ENCODE results near the gene NHSL1.
A peak's percentile ranks its signal among the peaks of the same experiment; 100 is the strongest.
"Not testable (repeated sequence)": the region's sequence is repeated elsewhere in the genome, so short reads cannot be mapped to it uniquely, and the experiment has no call there.

NHSL1 gene

GRCh38 chr6:138456401-138456790 lies 42.9 kb downstream of the NHSL1 start:
- DNase-seq: no peak

GRCh38 chr6:138455746-138456400 lies 43.4 kb downstream of the NHSL1 start:
- peak; percentile 7 for DNase-seq

GRCh38 chr6:138454981-138455706 lies 44.1 kb downstream of the NHSL1 start:
- peak; percentile 60 for DNase-seq

- no peak for DNase-seq
These were observed 48.3 kb downstream of the NHSL1 start for GRCh38 chr6:138451043-138451442.

- DNase-seq: no peak
These were observed 48.8 kb downstream of the NHSL1 start for GRCh38 chr6:138450445-138450844.

- DNase-seq: no peak
These were observed 52.5 kb downstream of the NHSL1 start for GRCh38 chr6:138446821-138447220.

GRCh38 chr6:138443979-138444378 lies 55.3 kb downstream of the NHSL1 start:
- DNase-seq: no peak

GRCh38 chr6:138442663-138443062 lies 56.6 kb downstream of the NHSL1 start:
- no peak for DNase-seq

- DNase-seq: no peak
These were observed 57.3 kb downstream of the NHSL1 start for GRCh38 chr6:138441965-138442364.

GRCh38 chr6:138440758-138441357 lies 58.4 kb downstream of the NHSL1 start:
- no peak for DNase-seq

- no peak for DNase-seq
These were observed 59.0 kb downstream of the NHSL1 start for GRCh38 chr6:138440296-138440695.

GRCh38 chr6:138439546-138439945 lies 59.7 kb downstream of the NHSL1 start:
- no peak for DNase-seq

- no peak for DNase-seq
These were observed 64.4 kb downstream of the NHSL1 start for GRCh38 chr6:138434925-138435324.

- no peak for DNase-seq
These were observed 65.2 kb downstream of the NHSL1 start for GRCh38 chr6:138434096-138434495.

GRCh38 chr6:138432063-138432356 lies 67.3 kb downstream of the NHSL1 start:
- no peak for DNase-seq

- DNase-seq: no peak
These were observed 67.8 kb downstream of the NHSL1 start for GRCh38 chr6:138431256-138432062.

GRCh38 chr6:138430361-138431145 lies 68.7 kb downstream of the NHSL1 start:
- DNase-seq: no peak

- no peak for DNase-seq
These were observed 69.5 kb downstream of the NHSL1 start for GRCh38 chr6:138429761-138430160.

- no peak for DNase-seq
These were observed 70.2 kb downstream of the NHSL1 start for GRCh38 chr6:138428944-138429598.

- no peak for DNase-seq
These were observed 71.6 kb downstream of the NHSL1 start for GRCh38 chr6:138427701-138428100.

GRCh38 chr6:138426500-138427123 lies 72.7 kb downstream of the NHSL1 start:
- no peak for DNase-seq

- DNase-seq: not testable (repeated sequence)
These were observed 74.0 kb downstream of the NHSL1 start for GRCh38 chr6:138425256-138425655.
